Stimulated activated CD4-positive, alpha-beta T cell treated with anti-CD3 and anti-CD28 coated beads, Interleukin-2, amount 100 ng/mL, for 48 hours (primary cell): ENCODE measurements around the gene TCHP.
"Not testable (repeated sequence)": the region's sequence is repeated elsewhere in the genome, so short reads cannot be mapped to it uniquely, and the experiment has no call there.

Experiments used
- DNase-seq, 2 donors: peaks; one replicate each; pipeline ENCODE4 v3.0.0-alpha.2; 2020

TCHP gene

GRCh38 chr12:109914461-109914860 lies 14.4 kb downstream of the TCHP start:
- no peak for DNase-seq

- DNase-seq, result no peak
Measured at GRCh38 chr12:109915171-109916040, 15.3 kb downstream of the TCHP start.

- DNase-seq, result no peak
Measured at GRCh38 chr12:109916045-109916444, 16.0 kb downstream of the TCHP start.

GRCh38 chr12:109919456-109919855 lies 19.4 kb downstream of the TCHP start:
- DNase-seq, result no peak

GRCh38 chr12:109920261-109920780 lies 20.2 kb downstream of the TCHP start:
- no peak for DNase-seq

- DNase-seq, result no peak
Measured at GRCh38 chr12:109921982-109922381, 21.9 kb downstream of the TCHP start.

- DNase-seq, result no peak
Measured at GRCh38 chr12:109923038-109923437, 23.0 kb downstream of the TCHP start.

- DNase-seq, result no peak
Measured at GRCh38 chr12:109923481-109924245, 23.6 kb downstream of the TCHP start.

GRCh38 chr12:109925185-109925840 lies 25.2 kb downstream of the TCHP start:
- DNase-seq, result no peak

- DNase-seq, result no peak
Measured at GRCh38 chr12:109926016-109926415, 25.9 kb downstream of the TCHP start.

- no peak for DNase-seq
Measured at GRCh38 chr12:109926488-109927210, 26.6 kb downstream of the TCHP start.

GRCh38 chr12:109927622-109928021 lies 27.5 kb downstream of the TCHP start:
- DNase-seq, result peak; percentile 20 to 30

GRCh38 chr12:109928058-109928656 lies 28.1 kb downstream of the TCHP start:
- DNase-seq, result no peak

GRCh38 chr12:109929326-109929725 lies 29.3 kb downstream of the TCHP start:
- not testable (repeated sequence) for DNase-seq

- no peak for DNase-seq
Measured at GRCh38 chr12:109930028-109930800, 30.1 kb downstream of the TCHP start.

- no peak for DNase-seq
Measured at GRCh38 chr12:109931143-109931542, 31.1 kb downstream of the TCHP start.

- DNase-seq, result no peak
Measured at GRCh38 chr12:109932878-109933503, 32.9 kb downstream of the TCHP start.

GRCh38 chr12:109934026-109934425 lies 34.0 kb downstream of the TCHP start:
- DNase-seq, result no peak

- no peak for DNase-seq
Measured at GRCh38 chr12:109937371-109937770, 37.3 kb downstream of the TCHP start.

GRCh38 chr12:109938947-109939346 lies 38.9 kb downstream of the TCHP start:
- no peak for DNase-seq

GRCh38 chr12:109939504-109939903 lies 39.4 kb downstream of the TCHP start:
- DNase-seq, result no peak
